ENCODE data around the gene DGKD.

DGKD gene

GRCh38 chr2:233476651-233477547 lies 122.6 kb downstream of the DGKD start:
- no peak for DNase-seq (ENCODE audit: low spot score)

- DNase-seq (ENCODE audit: low spot score), result no peak
Observed at GRCh38 chr2:233477548-233478433, 123.5 kb downstream of the DGKD start.

GRCh38 chr2:233479616-233480489 lies 125.6 kb downstream of the DGKD start:
- DNase-seq (ENCODE audit: low spot score), result no peak

- no peak for DNase-seq (ENCODE audit: low spot score)
Observed at GRCh38 chr2:233480490-233481202, 126.4 kb downstream of the DGKD start.

- no peak for DNase-seq (ENCODE audit: low spot score)
Observed at GRCh38 chr2:233481368-233482142, 127.3 kb downstream of the DGKD start.

- no peak for DNase-seq (ENCODE audit: low spot score)
Observed at GRCh38 chr2:233482616-233483015, 128.3 kb downstream of the DGKD start.

GRCh38 chr2:233485726-233486125 lies 131.4 kb downstream of the DGKD start:
- DNase-seq (ENCODE audit: low spot score), result no peak

GRCh38 chr2:233486357-233486756 lies 132.1 kb downstream of the DGKD start:
- DNase-seq (ENCODE audit: low spot score), result no peak

GRCh38 chr2:233486778-233487552 lies 132.7 kb downstream of the DGKD start:
- DNase-seq (ENCODE audit: low spot score), result no peak

GRCh38 chr2:233487748-233488345 lies 133.6 kb downstream of the DGKD start:
- no peak for DNase-seq (ENCODE audit: low spot score)

- DNase-seq (ENCODE audit: low spot score), result no peak
Observed at GRCh38 chr2:233489143-233489542, 134.8 kb downstream of the DGKD start.

- no peak for DNase-seq (ENCODE audit: low spot score)
Observed at GRCh38 chr2:233489666-233490065, 135.4 kb downstream of the DGKD start.

GRCh38 chr2:233490831-233491230 lies 136.5 kb downstream of the DGKD start:
- DNase-seq (ENCODE audit: low spot score), result no peak

- no peak for DNase-seq (ENCODE audit: low spot score)
Observed at GRCh38 chr2:233491326-233491725, 137.0 kb downstream of the DGKD start.

GRCh38 chr2:233492078-233492477 lies 137.8 kb downstream of the DGKD start:
- no peak for DNase-seq (ENCODE audit: low spot score)

- DNase-seq (ENCODE audit: low spot score), result no peak
Observed at GRCh38 chr2:233492751-233493150, 138.5 kb downstream of the DGKD start.

- no peak for DNase-seq (ENCODE audit: low spot score)
Observed at GRCh38 chr2:233495503-233496496, 141.5 kb downstream of the DGKD start.

GRCh38 chr2:233497692-233498091 lies 143.4 kb downstream of the DGKD start:
- DNase-seq (ENCODE audit: low spot score), result no peak
